NCI-H524 (cell line): ENCODE results near the gene CCDC169.

ENCODE experiments used
- DNase-seq, 2 experiments: peaks; one replicate each; lab custom pipeline; 2025; lab: John Stamatoyannopoulos, UW

CCDC169 gene

GRCh38 chr13:36242761-36243160, 54.9 kb downstream of the CCDC169 start:
- DNase-seq = no peak

GRCh38 chr13:36231236-36231635, 66.4 kb downstream of the CCDC169 start:
- DNase-seq = no peak

DNA sequence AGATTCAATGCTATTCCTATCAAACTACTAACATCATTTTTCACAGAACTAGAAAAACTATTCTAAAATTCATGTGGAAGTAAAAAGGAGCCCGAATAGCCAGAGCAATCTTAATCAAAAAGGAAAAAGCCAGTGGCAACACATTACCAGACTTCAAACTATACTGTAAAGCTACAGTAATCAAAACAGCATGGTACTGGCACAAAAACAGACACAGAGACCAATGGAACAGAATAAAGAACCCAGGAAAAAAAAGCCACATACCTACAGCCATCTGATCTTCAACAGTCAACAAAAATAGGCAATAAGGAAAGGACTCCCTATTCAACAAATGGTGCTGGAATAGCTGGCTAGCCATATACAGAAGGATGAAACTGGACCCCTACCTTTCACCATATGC, 72.9 kb downstream of the CCDC169 start:
- no peak for DNase-seq

- DNase-seq = no peak
Measured at GRCh38 chr13:36219883-36220282, 77.7 kb downstream of the CCDC169 start.

- DNase-seq = no peak
Measured at GRCh38 chr13:36217456-36217855, 80.2 kb downstream of the CCDC169 start.

- no peak for DNase-seq
Measured at GRCh38 chr13:36214163-36214921, 83.3 kb downstream of the CCDC169 start, which contains the start of gene SOHLH2. SOHLH2 (minus strand) TSS chr13:36214556; CDS start chr13:36214526, 30 bp downstream.

GRCh38 chr13:36212789-36213188, 84.8 kb downstream of the CCDC169 start:
- no peak for DNase-seq

DNA sequence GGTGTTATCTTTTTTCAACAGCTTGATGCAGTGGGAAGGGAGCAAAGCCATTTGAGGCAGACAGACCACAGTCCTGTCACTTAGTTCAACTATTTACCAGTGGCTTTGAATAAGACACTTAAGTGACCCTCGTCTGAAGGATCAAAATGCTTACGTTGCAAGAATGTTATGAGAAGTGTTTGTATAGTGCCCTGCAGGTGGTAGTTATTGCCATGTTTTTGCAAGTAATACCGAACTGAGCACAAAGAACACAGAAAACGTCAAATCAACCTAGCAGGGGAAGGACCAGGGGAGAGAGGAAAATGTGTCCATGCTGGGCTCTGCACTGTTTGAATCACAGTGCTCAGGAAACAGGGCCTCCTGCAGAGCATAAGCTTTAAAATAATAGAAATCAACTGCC, 86.0 kb downstream of the CCDC169 start:
- DNase-seq = no peak

GRCh38 chr13:36210738-36211137, 86.9 kb downstream of the CCDC169 start:
- no peak for DNase-seq

DNA sequence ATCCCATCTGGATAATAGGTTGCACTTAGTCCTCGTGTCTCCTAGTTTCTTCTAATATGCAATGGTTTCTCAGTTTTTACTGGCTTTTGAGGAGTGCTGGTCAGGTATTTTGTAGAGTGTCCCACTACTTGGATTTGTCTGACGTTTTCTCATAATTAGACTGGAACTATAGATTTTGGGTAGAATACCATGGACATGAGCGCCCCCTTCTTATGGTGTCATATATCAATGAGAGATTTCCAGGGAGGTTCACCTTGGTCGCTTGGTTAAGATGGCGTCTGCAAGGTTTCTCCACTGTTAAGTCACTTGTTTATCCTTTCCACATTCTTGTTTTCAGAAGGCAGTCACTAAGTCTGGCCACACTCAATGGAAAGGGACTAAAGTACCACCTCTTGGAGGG, 89.9 kb downstream of the CCDC169 start:
- no peak for DNase-seq

- DNase-seq = no peak
Measured at GRCh38 chr13:36193151-36193855, 104.3 kb downstream of the CCDC169 start.

GRCh38 chr13:36192166-36192565, 105.4 kb downstream of the CCDC169 start:
- no peak for DNase-seq

DNA sequence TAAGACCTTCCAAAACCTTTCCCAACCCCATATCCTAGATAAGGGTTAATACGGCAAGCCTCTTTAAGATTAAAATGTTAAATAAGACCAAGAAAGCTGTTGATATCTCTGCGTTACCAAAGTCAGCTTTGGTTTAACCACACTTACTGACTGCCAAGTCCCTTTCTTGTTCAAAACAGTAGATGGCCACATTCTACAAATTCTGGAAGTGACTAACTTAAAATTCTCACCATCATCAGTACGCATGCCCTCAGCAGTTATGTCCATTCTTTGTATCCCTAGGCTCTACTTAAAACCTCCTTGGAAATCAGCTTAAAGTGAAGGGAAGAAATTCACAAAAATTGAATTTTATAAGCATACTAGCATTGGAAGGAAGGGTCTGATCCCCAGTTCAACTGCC, 106.8 kb downstream of the CCDC169 start:
- DNase-seq = no peak

- DNase-seq = no peak
Measured at GRCh38 chr13:36188441-36188840, 109.2 kb downstream of the CCDC169 start.

DNA sequence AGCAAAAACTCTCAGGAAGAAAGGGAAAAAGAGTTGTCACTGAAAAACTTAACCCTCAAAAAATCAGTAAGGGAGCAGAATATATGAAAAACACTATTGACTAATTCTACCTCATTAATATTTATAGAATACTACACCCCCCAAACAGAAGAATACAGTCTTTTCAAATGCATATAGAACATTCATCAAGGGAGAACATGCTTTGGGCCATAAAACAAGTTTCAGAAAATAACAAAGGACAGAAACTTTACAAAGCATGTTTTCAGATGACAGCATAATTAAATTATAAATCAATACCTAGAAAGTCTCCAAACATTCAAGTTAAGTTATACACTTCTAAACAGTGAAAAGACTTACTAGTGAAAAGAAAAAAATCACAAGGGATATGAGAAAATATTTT, 113.7 kb downstream of the CCDC169 start:
- DNase-seq = no peak
